GM12873 (cell line): ENCODE data around the gene HLCS.

Source experiments
- TF ChIP-seq, protein P1 (sequence below): IDR thresholded peaks from 2 replicates; pipeline ENCODE4 v1.5.1; 2012; ENCODE audit warnings: low read depth, mild to moderate bottlenecking, moderate library complexity, low read length, control low read depth; ENCODE audit not compliant: insufficient read depth; ENCODE audit errors: missing control alignments

Gene HLCS

GRCh38 chr21:36704281-36704957 lies 262.1 kb downstream of the HLCS start:
- TF ChIP-seq, protein P1, sequence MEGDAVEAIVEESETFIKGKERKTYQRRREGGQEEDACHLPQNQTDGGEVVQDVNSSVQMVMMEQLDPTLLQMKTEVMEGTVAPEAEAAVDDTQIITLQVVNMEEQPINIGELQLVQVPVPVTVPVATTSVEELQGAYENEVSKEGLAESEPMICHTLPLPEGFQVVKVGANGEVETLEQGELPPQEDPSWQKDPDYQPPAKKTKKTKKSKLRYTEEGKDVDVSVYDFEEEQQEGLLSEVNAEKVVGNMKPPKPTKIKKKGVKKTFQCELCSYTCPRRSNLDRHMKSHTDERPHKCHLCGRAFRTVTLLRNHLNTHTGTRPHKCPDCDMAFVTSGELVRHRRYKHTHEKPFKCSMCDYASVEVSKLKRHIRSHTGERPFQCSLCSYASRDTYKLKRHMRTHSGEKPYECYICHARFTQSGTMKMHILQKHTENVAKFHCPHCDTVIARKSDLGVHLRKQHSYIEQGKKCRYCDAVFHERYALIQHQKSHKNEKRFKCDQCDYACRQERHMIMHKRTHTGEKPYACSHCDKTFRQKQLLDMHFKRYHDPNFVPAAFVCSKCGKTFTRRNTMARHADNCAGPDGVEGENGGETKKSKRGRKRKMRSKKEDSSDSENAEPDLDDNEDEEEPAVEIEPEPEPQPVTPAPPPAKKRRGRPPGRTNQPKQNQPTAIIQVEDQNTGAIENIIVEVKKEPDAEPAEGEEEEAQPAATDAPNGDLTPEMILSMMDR = no peak

DNA sequence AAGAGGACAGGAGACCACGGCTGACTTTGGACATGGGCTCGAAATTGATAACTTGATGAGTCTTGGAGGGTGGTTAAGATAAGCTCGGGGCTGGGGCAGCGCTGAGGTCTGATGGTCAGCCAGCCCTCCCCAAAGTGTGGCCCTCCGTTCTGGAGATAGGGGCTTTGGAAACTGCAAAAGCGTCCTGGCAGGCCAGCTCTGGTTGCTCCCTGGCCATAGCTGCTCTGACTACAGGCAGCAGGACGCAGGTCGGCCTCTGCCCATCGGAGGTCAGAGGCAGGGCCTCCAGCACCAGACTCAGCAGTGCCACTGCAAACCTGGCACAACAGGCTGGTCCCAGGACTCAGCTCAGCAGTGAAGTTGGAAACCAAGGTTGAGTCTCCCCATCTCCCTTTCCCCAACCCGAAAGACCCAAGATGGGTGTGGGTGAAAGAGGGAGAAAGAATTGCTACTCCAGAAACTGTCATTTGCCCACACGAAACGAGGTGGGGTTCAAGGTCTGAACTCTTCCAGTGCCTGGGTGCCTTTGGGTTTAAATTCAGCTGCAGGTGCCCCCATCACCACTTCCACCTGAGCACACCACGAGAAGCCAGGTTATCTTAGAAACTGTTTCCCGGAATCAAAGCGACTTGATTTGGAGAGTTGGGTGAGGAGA lies 262.7 kb downstream of the HLCS start:
- TF ChIP-seq, protein P1 = no peak

DNA sequence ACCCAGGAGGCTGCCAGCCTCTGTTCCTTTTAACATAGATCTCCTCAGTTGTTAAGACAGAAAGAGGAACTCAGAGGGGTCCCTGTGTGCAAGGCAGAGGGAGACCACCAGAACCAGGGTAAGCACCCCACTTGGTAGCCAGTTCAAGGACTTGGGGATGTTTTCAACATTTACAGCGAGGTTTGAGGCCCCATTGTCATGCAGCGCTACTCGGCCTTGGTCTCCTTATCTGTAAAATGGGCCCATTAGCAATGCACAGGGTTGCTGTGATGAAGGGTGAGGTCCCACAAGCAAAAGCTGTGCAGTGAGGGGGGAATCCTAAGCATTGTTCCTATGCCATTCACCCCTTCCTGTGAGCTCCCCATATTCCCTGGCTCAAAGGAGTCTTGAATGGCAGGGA lies 263.3 kb downstream of the HLCS start:
- TF ChIP-seq, protein P1 = no peak

DNA sequence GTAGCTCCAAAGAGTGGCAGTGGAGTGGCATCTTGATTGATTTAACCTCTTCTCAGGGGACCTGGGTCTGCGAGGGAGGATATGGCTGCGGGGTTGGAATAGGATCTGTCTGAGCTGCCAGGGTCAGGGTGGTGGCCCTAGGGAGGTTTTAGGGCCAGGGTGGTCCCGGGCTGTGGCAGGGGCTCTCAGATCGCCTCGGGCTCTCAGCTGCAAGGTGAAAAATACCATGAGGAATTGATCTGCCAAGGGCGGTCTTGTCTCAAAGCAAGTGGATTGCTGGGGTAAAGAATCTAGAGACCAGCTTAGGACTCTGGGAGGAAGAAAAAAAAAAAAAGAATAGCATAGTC lies 263.9 kb downstream of the HLCS start:
- TF ChIP-seq, protein P1 = no peak

DNA sequence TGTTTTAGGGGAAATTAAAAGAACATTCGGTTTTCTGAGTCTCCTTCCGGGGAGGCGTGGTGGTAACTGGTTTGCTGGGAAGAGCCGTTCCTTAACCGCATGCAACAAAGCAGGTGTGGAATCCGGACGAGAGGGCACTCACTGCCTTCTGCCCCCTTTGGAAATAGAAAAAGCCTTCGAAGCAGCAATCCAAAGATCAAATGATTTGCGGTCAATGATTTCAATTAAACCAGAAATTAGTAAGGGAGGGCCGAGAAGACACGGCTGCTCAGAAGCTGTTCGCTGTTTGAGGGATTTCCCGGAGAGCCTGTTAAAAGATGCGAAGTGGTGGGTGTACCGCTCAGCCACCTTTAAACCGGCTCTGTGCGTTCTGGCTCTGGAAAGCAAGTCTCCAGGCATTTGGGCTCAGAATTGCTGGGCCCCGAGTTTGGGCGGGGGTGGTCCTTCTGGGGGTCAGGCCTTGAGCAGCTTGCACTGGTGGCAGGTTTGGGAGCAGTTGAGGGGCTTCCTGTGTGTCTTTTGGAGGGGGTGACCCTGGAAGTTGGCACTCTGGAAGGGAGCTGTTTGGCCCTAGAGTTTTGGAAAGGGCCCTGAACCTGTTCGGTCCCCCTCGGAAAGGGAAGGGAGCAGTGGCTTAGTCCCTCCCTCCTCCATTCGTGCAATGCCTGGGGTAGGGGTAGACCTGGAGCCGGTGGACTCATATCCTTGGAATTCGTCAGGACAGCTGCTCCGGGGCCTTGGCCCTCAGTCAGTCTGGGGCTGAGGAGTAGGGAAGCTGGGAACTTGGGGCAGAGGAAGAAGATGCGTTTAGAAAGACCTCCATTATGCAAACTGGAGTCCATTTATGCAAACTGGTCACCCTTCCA lies 264.5 kb downstream of the HLCS start:
- TF ChIP-seq, protein P1 = no peak

DNA sequence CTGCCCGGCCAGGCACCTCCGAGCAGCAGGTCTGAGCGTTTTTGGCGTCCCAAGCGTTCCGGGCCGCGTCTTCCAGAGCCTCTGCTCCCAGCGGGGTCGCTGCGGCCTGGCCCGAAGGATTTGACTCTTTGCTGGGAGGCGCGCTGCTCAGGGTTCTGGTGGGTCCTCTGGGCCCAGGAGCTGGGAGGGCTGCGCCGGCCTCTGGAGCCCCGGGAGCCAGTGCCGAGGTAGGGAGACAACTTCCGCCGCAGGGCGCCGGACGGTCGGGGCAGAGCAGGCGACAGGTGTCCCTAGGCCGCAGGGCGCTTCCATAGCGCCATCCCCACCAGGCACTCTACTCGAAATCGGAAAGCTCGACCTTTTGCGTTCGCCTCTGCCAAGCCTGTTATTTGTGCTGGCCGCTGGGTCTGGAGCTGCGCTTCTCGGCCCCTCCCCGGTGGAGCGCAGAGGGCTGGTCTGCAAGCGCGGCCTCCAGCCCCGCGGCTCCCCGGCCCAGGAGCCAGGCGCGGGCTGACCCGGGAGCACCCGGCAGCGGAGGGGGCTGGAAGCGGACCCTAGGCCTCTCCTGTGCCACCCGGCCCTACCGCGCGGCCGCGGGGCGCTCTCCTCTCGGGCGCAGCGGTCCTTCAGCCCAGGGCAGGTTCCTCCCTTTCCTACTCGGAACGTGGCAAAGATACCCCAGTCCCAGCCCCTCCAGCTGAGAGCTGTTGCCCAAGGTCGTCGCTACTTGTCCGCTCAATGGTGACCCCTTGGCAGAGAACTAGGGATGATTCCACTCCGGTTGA lies 265.3 kb downstream of the HLCS start:
- TF ChIP-seq, protein P1 = no peak
